Measurements from ENCODE around the gene BMF.

Gene BMF

DNA sequence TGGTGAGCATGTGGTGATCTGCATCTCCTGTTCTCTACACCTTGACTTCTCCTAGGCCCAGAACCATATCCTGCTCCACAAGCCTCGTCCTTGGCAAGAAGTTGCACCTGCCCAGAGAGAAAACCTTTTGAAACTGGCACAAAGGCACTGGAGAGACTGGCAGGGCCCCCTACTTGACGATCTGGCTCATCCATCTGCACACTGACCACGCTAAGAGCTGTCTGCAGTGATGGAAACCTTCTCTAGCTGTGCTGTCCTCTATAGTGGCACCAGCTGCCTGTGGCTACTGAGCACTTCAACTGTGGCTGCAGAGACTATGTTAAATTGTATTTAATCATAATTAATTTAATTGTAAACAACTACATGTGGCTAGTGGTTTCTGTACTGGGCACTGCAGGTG, 43.5 kb downstream of the BMF start:
- DNase-seq, result no peak

DNA sequence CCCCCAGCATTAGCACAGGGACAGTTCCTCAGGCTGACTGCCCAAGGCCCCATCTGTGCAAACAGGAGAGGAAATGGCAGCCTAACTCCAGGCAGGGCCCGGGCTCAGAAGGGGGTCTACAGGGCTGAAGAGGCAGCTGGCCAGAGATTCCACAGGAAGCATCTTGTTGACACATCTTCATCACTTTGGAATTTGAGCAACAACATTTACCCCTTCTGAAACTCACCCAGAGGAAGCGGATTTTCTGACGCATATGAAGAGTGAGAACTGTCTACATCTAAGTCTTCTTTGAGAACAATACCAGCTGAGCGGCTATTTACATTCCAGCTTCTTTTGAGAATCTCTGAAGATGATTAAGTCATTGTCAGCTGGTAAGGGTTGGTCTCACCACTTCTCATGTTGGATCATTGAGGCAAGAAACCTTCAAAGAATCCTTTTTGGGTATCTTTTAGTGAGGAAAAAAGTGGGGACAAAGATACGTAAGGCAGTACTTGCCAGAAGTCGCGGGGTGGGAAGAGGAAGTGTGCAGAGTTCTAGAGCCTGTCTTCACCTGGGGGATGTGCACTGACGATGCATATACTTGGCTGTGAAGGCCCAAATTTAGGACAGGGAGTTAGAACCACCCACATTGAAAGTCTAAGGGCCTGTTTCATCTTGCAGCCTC, 44.3 kb downstream of the BMF start:
- no peak for DNase-seq

DNA sequence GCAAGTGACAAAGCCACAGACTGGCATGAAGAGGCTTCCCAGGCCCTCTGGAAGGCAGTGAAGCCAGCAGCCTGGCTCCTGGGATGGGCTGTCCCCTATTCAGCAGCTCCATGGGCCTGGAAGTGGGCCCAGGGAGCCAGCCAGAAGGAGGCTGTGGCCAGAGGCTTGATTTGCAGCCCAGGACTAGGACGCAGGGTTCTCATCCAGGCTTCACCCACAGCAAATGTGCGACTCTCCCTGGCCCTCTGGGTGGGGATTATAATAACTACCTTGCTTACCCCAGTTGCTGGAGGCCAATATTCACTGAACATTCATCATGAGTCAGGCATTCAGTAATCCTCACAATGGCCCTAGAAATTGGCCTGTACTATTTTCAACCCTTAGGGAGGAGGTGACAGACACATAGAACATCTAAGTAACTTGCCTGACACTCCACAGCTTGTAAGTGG, 45.1 kb downstream of the BMF start:
- no peak for DNase-seq

DNA sequence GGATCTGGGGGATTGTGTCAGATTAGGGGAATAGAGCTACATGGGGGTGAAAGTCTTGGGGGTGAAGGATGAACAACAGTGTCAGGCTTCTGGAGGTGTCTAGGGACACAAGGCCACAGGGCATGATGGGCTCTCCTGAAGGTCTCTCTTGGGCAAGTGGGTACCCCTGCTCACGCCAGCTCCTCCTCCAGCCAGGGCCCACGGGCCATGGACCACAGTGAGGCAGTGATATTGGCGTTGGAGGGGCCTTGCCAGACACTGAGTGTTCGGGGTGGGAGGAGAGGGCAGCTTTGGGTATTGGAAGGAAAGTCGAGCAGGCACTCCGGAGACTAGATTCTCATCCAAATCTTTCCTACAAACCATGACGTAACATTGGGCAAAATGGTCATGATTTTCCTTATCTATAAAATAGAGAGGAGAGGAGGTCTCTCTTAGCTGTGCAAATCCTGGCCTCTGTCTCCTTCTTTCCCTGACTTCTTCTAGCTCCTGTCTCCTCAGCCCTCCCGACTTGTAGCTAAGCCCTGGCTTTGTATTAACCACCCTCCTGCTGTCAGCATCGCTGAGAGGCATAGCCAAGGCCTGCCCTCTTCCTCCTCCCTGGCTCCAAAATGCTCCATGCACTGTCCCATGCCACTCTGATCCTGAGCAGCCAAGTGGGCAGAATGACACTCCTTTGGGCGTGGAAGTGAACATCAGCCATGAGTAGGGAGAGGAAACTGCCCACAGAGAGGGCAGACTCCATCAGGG, 45.7 kb downstream of the BMF start:
- no peak for DNase-seq

DNA sequence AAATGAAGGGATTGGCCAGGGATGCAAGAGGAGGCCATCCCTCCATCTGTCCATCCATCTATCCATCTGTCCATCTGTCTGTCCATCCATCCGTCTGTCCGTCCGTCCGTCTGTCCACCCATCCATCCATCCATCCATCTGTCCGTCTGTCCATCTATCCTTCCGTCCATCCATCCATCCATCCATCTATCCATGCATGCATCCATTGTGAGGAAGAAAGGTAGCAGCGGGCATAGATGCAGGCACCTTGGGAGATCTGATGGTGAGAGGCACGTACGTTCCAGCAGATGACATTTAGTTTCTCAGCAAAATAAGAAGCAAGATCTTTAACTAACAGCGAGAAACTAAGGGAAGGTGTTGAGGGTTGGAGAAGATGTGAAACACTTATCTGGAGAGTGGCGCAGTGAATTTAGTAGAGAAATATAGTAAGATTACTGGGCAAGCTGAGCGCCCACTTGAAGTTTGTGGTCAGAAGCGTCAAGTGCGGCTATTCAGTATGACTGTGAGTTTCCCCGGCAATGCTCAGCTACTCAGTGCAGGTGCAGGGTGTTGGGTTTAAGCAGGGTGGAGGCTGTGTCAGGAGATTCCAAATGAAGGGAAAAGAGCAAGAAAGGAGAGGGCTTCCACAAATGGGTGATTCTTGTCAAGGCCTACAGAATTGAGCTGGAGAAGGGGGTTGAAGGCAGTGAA, 47.3 kb downstream of the BMF start:
- DNase-seq, result no peak

DNA sequence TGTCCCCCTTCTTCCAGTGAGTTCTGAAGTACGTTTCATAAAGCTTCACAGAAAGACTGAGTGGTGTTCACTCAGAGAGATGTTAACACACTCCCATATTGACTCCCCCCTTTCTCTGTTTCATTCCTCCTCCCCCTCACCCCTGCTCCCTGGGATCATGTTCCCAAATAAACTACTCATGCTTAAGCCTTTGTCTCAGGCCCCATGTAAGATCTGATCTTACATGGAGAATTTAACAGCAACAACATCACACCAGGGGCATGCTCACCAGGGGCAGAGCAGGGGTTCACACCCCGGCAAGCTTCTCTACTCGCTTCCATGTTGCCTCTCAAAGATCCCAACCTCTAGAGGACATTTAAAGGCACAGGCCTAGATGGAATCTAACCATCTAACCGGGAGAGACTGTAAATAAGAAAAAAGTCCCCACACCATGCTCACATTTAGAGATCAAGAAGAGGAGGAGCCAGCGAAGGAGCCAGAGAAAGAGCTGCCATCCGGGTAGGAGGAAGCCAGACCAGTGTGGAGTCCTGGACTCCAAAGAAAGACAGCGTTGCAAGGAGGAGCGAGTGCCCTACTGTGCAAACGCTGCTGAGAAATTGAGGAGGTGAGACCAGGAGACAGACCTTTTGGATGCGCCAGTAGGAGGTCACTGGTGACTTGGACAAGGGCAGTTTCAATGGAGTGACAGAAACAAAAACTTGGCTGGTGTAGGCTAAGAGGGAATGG, 48.3 kb downstream of the BMF start:
- DNase-seq, result no peak

DNA sequence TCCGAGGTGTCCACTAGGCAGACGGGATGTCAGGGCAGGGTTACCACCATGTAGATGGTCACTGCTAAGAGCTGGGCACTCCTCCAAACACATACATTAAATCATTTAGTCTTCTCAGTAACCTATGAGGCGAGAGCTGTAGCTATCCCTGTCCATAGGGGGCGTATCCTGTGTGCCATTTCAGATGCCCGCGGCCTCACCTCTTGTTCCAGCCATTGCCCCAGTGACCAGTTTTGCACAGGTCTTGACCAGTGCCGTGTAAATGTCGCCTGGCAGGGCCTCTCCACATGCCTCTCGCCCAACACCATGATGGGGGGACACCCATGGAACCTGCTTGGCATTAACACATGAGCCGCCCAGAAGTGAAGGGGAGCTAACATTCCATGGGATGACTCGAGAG, 48.9 kb downstream of the BMF start:
- no peak for DNase-seq

DNA sequence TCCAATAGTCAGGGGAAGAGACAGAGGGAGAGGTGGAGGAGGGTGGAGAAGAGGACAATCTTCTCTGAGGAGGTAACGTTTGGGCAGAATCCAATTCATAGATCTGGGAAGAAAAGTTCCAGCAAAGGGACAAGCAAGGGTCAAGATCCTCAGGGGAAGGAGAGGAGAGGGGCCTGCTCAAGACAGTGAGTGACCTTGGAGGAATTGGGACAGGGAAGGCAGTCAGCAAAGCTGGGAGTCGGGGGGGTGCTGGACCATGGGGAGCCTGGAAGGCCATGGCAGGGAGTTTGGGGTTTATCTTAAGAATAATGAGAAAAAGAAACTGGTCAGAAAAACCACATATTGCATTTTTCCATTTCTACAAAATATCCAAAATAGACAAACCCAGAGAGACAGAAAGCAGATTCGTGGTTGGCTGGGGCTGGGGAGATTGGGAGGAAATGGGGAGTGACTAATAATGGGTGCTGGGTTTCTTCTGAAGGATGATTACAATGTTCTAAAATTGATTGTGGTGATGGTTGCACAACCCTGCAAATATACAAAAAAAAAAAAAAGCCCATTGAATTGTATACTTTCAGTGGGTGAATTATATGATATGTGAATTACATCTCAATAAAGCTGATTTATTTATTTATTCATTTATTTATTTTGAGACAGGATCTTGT, 50.1 kb downstream of the BMF start:
- no peak for DNase-seq

DNA sequence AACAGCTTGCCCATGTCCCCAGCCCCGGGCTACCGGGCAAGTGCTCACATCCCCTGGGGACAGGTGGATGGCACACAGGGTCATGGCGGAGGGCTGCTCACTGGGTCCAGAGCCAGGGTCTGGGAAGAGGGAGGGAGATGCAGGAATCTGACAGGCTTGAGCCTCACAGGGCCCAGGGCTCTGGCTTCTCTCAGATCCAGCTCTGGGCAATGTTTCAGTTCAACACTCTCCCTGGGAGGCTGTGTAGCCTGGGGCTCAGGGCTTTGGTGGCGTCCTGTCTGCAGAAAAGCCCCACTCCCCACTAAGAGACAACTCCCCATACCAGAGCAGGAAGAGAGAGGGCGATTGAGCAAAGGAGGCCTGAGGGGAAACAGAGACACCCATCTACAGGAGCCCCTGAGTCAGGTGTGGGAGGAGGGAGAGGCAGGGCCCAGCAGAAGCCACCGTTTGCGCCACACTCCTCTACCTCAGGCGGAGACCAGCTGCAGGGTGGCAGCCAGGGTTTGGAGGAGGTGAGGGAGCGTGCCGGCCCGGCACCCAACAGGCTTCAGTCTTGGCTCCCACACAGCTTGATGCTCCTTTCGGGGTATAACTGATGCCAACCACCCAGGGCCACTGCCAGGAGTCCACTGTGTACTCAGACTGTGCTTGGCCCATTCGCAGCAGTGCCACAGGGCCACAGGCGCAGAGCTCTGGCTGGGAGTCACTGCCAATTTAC, 52.9 kb downstream of the BMF start:
- DNase-seq, result peak; percentile 37

DNA sequence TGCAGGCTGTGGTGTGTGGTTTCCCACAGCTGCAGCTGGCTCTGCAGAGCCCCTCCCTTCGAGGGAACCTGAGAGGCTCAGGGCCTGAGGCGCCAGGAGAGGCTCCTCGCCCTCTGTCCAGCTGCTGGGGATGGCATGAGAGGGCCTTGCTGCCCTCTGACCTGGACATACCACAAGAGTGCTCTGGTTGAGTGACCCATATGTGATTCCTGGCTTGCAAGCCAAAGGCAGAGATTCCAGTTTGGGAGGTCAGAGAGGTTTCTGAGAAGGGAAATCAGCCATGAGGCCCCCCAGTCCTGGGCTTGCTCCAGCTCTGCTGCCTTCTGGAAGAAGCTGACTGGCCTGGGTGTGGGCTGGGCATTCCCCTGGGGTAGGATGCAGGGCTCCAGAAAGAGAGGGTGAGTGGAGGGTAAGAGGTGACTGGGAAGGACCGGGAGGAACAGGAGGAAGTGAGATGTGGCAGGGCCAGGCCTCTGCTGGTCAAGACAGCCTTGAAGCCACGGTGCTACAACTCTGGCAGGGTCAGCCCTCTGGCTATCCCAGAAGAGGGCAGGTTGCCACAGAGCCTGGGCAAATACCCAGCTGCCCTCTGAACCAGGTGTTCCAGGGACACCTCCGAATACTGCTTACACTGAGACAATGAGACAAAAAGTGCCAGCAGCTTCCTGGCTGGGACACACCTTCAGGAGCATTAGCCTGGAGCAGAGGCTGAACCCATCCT, 53.7 kb downstream of the BMF start:
- peak; percentile 45 for DNase-seq

DNA sequence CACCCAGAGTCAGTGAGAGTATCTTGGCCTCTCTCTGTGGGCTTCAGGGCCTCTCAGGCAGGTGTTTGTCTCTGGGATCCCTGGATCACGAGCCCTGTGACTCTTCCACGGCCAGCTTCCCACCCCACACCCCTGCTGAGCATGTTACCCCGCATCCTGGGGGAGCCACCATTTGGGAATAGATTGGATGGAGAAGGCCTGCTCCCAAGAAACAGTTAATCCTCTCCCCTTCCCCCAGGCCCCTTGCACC, 54.1 kb downstream of the BMF start:
- DNase-seq, result no peak

DNA sequence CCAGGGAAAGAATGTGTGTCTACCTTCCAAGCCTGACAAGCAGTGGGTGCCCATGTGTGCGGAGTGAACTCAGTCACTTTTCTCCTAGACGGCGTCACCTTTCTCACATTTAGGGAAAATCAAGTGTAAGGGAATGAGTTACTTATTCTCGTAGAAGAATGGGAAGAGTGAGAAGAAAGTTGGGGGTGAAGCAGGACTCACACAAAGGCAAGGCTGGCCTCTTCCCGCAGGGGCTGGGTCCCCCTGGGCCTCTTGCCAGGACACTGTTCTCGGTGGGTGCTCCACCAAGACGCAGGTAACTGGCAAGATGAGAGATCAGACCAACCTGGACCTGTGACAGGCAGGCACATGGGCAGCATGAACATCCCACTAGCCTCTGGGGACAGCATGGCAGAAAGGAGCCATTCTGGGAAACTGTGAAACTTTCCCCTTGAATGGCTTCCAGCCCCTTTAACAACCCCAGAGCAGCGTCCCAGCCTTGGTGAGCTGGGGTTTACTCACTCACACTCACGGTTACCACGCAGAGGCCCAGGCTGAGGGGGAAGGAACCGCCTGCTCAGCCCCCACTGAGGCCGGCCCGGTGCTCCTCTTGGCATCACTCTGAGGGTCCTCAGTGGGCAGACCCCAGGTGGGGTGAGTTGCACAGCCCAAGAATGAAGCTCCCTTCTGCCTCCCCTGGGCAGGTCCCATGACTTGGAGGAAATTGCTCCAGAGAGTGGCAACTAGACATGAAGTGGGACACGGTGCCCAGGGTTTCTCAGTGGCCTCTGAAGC, 54.7 kb downstream of the BMF start:
- DNase-seq, result no peak

DNA sequence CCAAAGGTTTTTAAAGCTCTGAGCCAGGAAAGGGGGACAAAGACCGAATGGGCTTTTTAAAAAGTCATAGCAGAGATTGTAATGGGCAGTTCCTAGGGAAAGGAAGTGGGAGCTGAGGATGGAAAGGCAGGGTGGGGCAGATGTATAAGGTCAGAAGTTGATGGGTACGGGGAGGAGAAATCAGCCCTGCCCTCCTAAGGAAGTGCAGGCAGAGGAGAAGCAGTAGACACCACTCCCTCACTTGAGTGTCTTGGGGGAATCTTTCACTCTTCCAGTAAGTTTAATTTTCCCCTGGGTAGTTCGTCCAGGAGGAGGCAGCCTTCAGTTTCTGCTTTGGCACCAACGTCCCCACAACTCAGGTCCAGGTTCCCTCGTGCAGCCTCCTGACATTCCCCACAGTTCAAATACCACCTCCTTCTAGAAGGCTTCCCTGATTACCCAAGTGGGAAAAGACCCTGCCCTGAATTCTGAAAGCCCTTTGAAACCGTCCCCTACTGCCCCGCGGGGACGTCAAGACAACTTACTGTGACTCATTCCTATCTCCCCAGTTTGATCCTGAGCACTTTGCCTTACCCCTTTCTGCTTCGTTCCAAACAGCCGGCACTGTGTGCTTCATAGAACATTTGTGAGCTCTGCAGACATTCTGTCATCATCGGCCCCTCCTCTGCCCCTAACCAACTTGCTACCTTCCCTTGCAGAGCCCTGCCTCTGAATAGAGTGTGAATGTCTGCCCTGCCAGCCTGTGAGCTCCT, 55.4 kb downstream of the BMF start:
- DNase-seq, result no peak

DNA sequence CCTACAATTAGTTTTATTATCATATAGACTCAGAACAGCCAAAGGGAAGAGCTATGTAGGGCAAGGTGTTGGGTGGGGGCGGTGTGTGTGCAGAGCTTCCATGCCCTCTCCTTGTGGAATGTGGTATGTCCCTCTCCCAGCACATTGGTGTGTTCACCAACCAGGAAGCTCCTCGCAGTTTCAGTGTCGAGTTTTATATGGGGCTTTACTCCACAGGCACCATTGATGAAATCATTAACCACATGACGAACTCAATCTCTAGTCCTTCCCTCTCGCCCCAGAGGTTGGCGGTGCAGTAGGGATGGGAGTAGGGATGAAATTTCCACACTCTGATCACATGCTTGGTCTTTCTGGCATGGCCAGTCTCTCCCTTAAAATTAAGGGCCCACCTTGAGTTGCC, 56.1 kb downstream of the BMF start:
- DNase-seq, result no peak

DNA sequence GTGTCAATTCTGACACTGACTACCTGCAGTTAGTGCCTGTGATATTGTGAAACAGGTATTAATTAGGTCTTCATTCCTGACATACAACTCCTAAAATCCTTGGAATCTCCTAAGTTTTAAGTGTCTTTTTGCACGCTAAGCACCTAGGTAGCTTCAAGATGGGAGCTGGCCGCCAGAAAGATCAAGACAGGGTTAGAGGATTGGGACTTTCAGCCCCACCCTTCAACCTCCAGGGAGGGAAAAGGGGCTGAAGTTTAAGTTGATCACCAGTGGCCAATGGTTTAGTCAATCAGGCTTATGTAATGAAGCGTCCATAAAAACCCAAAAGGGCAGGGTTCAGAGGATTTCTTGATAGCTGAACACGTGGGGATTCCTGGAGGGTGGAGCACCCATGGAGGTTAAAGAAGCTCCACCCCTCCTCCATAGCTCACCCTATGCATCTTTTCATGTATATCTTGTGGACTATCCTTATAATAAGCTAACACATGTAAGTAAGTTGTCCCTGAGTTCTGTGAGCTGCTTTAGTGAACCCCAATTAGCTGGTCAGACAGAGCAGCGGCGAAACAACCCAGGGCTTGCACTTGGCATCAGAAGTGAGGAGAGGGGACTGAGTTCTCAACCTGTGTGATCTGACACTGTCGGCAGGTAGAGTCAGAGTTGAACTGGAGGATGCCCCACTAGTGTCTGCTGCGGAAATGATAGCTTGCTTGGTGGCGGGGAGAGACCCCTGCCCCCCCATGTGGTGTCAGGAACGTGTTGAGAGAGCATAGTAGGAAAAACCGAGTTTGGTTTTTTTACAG, 56.9 kb downstream of the BMF start:
- no peak for DNase-seq

DNA sequence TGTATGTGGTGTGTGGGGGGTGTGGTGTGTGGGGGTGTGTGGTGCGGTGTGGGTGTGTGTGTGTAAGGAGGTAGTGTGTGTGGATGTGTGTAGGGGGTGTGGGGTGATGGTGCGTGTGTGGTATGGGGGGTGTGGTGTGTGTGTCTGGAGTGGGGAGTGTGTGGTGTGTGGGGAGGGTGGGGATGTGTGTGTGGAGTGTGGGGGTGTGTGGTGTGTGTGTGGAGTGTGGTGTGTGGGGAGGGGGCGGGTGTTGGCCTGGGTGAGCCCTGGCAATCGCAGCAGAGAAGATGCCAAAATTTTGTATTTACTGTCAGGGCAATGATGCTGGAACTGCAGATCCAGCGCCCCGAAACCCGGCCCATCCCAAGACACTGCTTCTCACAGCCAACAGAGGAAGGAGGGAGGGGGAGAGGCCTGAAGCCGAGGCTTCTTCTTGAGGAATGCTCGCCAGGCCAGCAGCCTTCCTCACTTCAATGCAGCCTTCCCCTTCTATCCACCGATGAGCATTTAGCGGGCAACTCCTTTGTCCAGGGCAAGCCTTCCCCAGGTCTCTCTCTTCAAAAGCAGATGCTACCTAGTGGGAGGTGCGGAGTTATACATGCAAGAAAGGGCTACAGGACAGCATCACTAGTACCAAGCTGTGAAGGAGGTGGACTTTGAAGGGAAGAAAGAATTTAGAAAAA, 57.8 kb downstream of the BMF start:
- DNase-seq, result no peak

DNA sequence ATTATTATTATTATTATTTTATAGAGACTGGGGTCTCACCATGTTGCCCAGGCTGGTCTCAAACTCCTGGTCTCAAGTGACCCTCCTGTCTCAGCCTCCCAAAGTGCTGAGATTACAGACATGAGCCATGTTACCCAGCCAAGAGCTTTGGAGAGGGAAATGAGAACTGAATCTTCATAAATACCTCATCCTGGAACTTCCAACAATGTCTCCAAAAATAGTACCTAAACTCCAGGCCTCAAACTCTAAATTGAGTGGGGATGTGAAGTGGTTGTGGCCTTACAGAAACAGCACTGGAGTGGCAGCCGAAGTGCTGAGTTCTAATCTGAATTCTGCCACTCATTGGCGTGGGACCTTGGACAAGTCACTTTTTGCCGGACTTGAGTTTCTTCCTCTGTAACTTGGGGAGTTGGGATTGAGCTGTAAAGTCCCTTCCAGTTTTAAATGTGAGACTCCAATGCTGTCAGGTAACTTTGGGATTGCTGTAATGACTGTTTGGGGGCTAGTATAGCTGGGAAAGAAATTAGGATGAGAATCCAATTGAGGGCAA, 59.7 kb downstream of the BMF start:
- no peak for DNase-seq

DNA sequence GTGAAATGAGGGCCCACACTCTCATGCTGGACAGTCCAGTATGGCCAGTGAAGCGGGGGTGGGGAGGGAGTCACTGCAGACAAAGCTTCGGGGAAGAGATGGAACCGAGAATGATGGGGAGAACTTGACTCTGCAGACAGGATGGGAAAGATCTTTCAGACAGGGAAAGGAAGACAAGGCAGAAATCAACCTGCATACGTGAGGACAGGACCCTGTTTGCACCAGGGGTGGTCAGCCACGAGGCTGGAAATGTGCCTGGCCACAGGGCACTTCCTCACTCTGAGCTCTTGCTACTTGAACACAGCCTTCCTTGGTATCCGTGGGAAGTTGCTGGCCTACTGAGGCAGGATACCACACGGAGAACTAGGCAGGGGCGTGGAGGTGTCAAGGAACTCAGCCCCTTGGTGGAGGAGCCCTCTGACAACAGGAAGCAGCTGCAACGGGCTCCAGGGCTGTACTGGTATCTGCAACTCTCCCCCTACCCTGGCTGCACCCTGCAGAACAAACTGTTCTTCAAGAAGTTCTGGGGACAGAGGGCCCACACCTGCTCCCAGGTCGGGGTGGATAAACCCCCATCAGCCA, 60.4 kb downstream of the BMF start:
- DNase-seq, result no peak
